Right ventricle myocardium inferior (tissue), 1 donor: ENCODE measurements around the gene CYGB. TPM values are rescaled to one million over a fixed set of nuclear protein-coding genes. Genes with fewer than 3 reads are reported as not detected.
"Not testable (repeated sequence)": the region's sequence is repeated elsewhere in the genome, so short reads cannot be mapped to it uniquely, and the experiment has no call there.

Source experiments
- ATAC-seq: fragments of 200-7000 bp; cut with Tn5 transposase; one replicate; pipeline ENCODE4 v1.9.1; 2020; ENCODE audit warnings: mild to moderate bottlenecking, moderate library complexity
- DNase-seq: peaks from one replicate; pipeline ENCODE4 v3.0.0; 2021; ENCODE audit errors: missing footprints
- intact Hi-C: fragments of 100-400 bp; cut with DNase I; formaldehyde crosslinking; loops from one replicate; pipeline ENCODE4 v1.11.0; 2022
- total RNA-seq: library from RNA; stranded (reverse); fragmentation: NEBNext Ultra II Directional; extraction: Animal tissue kit (Norgen Biotek cat#: 25700); gene quantifications from one replicate; pipeline ENCODE4 v1.2.1, GENCODE V29; 2021
- donor health status: DM: no; HTN: yes; CAD: no; lungs with severe emphysema.

Gene CYGB
- total RNA-seq, 1 donor from 2014 or later = 38.2 TPM

DNA sequence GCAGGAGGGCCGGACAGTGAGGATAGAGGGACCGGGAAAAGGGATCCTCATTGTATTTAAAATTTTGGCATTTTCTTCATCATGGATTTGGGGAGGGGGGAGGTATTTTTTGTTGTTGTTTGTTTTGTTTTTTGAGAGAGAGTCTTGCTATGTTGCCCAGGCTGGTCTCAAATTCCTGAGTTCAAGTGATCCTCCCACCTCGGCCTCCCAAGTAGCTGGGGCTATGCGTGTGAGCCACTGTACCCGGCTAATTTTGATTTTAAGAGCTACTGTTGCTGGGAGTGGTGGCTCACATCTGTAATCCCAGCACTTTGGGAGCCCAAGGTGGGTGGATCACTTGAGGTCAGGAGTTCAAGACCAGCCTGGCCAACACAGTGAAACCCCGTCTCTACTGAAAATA, 23.2 kb downstream of the CYGB start:
- ATAC-seq, intact Hi-C loops, DNase-seq: not testable (repeated sequence)

DNA sequence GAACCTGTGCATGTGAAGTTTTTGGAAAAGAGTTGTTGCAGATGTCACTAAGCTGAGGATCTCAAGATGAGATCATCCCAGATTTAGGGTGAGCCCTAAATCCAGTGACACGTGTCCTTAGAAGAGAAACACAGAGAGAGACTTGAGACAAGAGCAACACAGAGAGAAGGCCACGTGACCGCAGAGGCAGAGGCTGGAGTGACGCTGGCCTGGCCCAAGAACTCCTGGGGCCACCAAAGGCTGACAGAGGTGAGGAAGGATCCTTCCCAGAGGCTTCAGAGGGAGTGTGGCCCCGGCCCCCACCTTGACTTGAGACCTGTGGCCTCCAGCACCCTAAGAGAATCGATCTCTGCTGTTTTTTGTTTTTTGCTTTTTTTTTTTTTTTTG, 24.2 kb downstream of the CYGB start:
- DNase-seq (peak; percentile 22), ATAC-seq (no peak)
- intact Hi-C loops = no loop called here

DNA sequence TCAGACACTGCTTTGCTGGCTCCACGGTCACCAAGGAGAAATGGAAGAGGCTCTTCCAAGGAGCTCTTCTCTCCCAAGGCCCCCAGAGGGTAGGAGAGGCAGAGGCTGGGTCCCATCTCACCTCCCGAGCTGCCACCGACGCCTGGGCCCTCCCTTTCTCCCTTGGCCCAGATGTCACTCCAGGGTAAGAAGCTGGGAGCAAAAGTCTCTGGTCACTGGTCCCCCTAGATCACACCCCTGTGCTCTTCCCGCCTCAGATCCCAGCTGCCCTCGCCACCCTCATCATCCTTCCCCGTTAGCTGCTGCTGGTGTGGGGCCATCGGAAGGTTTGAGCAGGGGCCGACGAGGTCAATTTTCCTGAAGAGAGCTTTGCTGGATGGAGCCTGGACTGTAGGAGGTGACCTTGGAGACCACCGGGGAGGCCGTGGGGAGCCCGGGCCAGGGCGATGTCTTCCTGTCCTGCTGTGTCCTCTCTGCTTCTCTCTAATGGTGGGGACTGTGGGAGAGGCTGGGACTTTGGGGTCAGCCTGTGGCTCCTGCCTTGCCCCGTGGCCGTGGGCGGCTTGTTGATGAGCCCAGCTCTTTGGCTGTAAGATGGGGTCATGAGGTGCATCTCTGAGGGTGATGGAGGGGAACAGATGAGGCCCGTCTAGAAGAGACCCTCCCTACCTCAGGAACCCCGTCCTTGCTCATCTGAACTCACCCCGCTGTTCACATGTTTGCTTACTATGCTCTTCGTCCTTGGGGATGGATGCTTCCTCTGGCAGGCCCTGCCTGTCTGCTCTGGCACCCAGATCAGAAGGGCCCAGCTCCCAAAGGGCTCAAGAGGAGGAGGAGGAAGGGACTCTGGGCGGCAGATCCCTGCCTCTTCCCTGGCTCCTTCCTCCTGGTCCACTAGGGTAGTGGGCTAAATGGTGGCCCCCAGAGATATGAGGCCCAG, 24.9 kb downstream of the CYGB start:
- ATAC-seq (no peak), DNase-seq (peak; percentile 46)
- intact Hi-C loops = no loop called here

DNA sequence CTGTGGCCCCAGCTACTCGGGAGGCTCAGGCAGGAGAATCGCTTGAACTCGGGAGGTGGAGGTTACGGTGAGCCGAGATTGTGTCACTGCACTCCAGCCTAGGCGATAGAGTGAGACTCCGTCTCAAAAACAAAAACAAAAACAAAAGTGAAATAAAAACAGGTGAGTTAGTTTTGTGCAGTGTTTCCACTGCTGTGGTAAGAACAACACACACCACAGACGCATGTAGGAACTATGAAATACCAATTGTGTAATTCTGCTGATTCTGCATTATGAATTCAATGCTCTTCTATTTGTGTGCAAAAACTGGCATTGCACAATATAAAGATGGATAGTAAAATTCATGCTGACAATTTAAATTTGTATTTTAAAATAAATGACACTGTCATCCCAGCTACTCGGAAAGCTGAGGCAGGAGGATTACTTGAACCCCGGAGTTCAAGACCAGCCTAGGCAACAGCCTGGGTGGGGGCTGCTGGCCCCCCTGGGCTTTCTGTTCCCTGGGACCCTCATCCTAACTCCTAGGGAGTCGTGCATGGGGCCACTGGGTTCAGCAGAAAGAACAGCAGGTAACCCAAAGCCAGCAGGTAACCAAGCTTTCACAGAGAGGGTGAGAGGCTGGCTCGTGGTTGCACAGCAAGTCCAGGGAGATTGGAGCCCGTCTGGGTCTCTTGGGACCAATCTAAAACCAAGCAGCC, 25.7 kb downstream of the CYGB start:
- DNase-seq (no peak), ATAC-seq (no peak)
- intact Hi-C loops = no loop called here

DNA sequence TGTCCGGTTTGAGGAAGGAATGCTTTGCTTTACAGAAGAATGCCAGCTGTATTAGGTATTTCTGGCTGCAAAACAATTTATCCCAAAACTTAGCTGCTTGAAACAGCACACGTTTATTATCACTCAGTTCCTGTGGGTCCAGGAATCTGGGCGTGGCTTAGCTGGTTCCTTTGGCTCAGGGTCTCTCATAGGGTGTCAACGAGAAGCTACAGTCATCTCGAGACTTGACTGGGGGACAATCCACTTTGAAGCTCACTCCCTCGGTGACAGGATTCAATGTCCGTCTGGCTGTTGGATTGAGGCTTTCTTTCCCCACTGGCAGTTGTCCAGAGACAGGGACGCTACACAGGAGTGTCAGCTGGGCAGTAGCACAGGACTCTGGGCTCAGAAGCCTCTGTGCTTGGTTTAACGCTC, 26.7 kb downstream of the CYGB start:
- ATAC-seq (no peak), DNase-seq (no peak)
- intact Hi-C loops = no loop called here

DNA sequence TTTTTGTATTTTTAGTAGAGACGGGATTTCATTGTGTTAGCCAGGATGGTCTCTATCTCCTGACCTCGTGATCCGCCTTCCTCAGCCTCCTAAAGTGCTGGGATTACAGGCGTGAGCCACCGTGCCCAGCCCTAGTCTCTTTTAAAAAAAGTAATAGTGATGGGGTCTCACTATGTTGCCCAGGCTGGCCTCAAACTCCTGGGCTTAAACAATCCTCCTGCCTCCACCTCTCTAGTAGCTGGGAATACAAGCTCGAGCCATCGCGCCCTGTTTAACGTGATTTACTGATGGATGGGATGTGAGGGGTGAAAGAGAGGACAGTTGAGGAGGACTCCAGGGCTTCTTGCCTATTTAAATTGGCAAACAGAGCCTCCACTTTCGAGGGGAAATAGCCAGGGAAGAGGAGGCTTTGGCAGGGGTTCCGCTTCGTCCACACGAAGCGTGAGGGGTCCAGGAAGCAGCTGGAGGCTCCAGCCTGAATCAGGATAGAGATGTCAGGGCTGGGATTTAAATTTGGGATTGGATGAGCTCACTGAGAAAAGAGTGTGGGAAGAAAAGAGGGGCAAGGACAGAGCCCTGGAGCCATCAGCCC, 28.9 kb downstream of the CYGB start:
- intact Hi-C loops = loop anchor here (5.0 kb wide), 1 partner anchor 206 kb away; no protein-coding TSS in a partner anchor
- ATAC-seq, DNase-seq: not testable (repeated sequence)

DNA sequence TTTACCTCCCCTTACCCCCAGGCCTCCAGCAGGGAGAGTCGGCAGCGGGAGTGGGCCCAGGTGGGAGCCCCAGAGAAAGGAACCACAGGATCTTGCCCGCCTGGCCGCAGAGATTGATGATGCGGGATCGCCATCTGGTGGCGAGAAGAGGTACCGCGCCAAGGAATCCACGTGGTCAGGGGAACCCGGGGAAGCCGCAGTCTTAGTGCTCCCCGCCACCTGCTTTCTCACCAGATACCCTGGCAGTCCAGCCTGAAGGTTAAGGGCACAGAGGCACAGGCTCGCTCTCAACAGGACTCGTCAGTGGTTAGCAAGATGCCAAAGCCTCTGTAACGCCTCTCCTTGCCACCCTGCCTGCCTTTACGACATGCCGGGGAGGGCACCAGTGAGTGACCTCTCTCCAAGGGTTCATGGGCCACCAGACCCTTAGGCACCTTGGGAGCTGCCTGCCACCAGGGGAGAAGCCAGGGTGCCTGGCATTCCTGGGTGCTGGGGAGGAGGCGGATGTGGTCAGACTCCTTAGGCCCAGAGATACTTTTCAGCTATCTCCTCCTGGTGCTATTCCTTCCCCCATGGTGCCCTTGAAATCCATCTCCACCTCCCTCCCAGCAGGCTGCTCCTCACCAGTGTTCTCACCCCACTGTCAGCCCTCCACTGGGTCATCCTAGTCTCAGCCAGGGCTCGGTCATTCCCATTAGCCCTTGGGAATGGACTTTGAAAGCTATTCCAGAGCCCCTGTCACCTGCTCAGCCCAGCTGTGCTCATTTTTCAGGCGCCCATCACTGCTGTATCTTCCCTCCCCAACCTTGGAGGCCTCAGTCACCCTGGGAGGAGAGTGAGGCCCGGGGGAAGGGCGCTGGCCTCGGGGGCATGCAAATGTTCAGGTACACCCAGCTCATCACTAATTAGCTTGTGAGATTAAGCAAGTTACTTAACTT, 30.8 kb downstream of the CYGB start:
- intact Hi-C loops = loop anchor here (1.0 to 5.0 kb wide), 2 partner anchors 40 to 204 kb away; no protein-coding TSS in a partner anchor
- DNase-seq (peak; percentile 93), ATAC-seq (peak; percentile 76)

DNA sequence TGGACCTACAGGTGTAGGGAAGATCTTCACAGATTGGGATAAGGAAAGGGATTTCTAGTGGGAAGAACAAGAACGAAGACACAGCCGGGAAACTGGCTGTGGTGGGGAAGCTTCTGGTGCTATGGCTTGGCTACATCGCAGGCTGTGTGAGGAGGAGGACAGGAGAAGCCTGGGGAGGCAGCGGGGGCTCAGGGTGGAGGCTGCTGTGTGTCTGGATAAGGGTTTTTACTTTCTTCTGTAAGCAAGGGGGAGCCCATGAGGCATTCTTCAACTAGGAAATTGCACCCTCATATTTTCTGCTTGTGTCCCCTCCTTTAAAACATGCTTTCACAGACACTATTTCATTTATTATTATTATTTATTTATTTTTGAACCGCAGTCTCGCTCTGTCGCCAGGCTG, 33.4 kb downstream of the CYGB start:
- no peak for ATAC-seq

DNA sequence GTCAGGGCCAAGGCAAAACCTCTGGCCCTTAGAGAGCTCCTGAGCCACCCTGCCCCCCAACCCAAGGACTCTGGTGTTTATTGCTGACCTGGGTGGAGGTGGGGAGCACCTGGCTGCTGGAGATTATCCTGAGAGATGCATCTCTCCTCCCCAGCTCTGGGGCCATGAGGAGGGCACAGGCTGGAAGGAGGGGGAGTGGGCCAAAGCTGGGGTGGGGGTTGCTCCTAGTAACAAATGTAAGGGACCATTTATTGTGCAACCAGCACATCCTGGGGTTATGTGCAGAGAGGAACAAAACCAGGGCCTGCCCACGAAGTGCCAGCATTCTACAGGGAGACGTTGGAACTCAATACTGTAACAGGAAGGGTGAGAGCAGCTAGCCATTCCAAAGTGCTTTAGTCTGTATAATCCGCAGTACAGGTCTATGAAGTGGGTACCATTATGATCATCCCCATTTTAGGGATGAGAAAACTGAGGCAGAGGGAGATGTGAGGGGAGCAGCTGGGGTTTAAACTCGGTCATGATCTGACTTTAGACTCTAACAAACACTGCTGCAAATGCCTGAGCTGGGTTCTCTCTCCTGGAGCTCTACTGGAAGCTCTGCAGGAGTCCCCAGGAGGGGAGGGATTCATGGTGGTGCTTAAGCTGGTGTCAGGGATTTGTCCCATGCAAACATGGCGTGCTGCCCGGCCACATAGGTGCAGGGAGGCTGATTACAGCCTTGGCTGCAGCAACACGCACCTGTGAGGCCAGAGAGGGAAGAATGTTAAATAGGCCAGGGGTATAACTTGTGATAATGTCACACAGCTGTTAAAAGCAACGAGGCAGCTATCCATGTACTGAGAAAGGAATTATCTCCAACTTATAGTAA, 34.9 kb downstream of the CYGB start:
- intact Hi-C loops = loop anchor here (5.0 kb wide), 1 partner anchor 95 kb away; no protein-coding TSS in a partner anchor
- no peak for ATAC-seq

More for the DNA sequence above, 33.4 kb downstream of the CYGB start:
- intact Hi-C loops = loop anchor here (5.0 kb wide), 1 partner anchor 97 kb away; no protein-coding TSS in a partner anchor
- DNase-seq = no peak

DNA sequence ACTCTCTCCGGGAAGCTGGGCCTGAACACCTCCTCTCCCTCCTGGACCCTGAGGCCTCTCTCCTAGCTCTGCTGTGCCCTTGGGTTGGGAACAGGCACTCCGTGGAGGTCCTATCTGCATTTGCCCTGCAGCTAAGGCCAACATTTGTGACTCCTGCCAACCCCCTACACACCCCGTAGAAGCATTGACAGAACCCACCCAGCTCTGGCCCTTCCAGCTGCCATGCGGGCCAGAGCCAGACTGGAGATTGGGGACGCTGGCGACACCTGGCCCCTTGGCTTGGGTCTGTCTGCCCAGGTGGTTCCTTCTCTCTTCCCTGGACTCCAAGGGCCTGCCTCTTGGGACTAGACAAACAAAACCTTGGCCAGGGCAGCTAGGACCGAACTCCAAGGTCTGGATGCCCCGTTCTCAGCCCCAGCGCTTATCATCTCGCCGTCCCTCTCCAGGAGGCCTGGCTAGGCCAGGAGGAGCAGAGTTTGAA, 35.6 kb downstream of the CYGB start:
- intact Hi-C loops = loop anchor here (5.0 kb wide), 1 partner anchor 95 kb away; no protein-coding TSS in a partner anchor
- DNase-seq (no peak), ATAC-seq (no peak)

More for the DNA sequence above, 34.9 kb downstream of the CYGB start:
- DNase-seq = no peak

DNA sequence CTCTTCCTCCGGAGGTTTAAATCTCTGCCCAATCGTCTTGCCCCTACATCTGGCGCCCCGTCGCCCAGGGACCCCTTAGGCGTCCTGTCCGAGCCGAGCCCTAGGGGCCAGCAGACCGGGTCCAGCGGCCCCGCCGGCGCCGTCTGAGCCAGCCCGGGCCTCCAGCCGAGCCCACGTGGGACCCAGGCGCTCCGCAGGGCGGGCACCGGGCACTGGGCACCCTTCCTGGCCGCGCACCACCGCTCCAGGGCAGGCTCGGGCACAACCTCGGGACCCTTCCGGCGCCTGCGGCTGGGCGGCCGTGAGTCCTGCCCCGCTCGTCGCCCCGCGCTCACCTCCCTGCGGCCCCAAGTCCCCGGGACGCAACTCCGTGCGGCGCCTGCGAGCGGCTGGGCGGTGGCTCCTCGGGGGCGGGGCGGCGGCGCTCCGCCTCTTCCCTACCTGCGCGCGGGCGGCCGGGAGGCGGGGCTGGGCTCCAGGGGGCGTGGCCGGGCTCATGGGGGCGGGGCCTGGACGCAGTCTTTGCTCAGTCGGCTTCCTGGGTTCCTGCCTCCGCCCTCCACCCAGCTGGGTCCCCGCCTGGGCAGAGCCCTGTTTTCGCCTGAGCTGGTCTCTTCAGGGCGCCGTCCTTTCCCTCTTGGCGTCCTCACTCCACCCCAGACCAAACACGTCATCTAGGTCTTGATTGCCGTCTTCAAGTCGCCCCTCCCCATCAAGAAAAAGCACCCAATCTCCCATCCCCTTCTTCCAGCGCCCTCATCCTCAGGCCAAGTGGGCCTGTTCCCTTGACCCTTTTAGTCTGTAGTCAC, 36.3 kb downstream of the CYGB start, which contains the start of gene RHBDF2:
TSS of gene RHBDF2 (minus strand) at position 406 of the 809 bp plus-strand sequence. CDS start 19,899 bp downstream, outside the sequence.
- ATAC-seq = peak; percentile 88
- intact Hi-C loops = loop anchor here (5.0 kb wide), 1 partner anchor 94 kb away; no protein-coding TSS in a partner anchor
- DNase-seq = peak; percentile 97

DNA sequence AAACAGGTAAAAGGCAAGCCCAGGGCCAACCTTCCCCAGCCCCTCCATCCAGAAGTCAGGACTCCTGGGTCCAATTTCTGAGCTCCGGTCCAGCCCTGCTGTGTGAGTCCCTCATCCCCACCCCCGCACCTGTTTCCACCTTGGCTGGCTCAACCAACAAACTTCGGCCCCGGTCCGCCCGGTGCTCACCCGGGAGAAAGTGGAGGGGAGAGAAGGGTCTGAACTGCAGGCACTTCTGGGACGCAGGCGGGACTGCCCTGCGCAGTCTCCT, 36.8 kb downstream of the CYGB start:
- no peak for ATAC-seq
- DNase-seq = no peak
- intact Hi-C loops = loop anchor here (5.0 kb wide), 1 partner anchor 93 kb away; no protein-coding TSS in a partner anchor

DNA sequence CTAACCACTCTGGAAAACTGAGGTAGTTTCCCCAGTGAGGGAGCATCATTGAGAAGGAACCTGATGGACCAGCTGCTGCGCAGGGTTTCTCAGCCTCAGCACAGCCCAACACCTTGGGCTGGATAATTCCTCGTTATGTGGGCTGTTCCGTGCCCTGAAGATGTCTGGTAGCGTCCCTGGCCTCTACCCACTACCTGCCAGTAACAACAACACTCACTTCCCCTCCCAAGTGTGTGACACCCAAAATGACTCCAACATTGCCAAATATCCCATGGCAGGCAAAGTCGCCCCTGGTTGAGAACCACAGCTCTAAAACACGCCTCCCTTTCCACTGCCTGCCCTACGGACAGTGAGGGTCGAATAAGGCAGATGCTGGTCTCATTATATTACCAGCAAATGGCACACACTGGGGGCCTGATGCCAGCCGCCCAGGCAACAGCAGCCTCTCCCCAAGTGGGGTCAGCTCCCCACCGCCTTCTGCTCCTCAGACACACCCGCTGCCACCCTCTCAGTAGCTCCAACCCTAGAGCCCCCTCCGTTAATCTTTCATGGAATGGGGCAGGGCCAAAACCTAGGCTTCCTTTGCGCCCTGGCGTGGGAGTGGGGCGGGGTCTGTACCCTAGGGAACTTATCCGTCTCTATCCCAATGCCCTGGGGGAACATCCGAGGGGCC, 37.3 kb downstream of the CYGB start:
- DNase-seq (no peak), ATAC-seq (no peak)
- intact Hi-C loops = loop anchor here (5.0 kb wide), 1 partner anchor 93 kb away; no protein-coding TSS in a partner anchor

DNA sequence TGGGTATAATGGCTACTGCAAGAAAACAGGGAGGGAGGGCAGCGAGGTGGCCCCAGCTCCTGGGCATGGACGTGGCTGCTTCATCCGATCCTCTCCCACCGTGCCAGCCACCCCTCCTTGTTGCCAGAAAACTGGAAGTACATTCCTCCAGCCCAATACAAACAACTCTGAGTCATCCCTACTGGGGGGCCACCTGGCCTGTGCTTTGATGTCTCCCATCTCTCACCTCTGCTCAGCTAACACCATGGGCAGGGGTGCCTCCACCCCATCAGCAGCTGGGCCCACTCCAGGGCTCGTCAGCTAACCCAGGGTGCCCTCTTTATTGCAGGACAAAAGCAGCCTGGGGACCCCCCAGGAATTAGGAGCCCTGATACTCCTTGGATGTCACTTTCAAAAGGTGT, 38.2 kb downstream of the CYGB start:
- DNase-seq = no peak
- intact Hi-C loops = no loop called here
- ATAC-seq = no peak

DNA sequence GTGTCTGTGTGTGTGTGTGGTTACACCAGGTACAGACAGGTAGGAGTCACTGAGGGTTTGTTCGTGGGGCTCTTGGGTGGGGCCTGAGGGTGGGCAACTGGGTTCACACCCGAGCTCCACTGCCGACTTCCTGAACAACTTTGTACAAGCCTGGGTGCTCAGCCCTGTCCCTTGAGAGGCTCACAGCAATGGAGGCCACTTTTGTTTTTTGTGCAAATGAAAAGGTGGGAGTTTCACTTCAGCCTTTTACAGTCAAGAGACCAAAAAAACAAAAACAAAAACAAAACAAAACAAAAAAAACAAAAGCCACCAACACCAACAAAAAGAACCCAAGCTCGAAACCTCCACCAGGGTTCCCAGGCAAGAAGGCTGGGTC, 38.6 kb downstream of the CYGB start:
- no peak for DNase-seq
- intact Hi-C loops = no loop called here
- no peak for ATAC-seq
